Stimulated activated CD4-positive, alpha-beta T cell treated with anti-CD3 and anti-CD28 coated beads, TNF-alpha, amount 100 ng/mL, for 48 hours (primary cell): ENCODE results near the gene SLC3A2.
"Not testable (repeated sequence)": the region's sequence is repeated elsewhere in the genome, so short reads cannot be mapped to it uniquely, and the experiment has no call there.

Experiments
- DNase-seq, 3 donors: peaks; one replicate each; pipeline ENCODE4 v3.0.0-alpha.2; 2020; ENCODE audit warnings: low read depth in 3 of 3

Gene SLC3A2

GRCh38 chr11:62930666-62931065 is 50.0 kb downstream of the SLC3A2 start:
- no peak for DNase-seq

GRCh38 chr11:62931499-62932278 is 51.0 kb downstream of the SLC3A2 start:
- no peak for DNase-seq

- DNase-seq = no peak
These were observed 52.6 kb downstream of the SLC3A2 start for GRCh38 chr11:62933285-62933684.

GRCh38 chr11:62933750-62934495 is 53.2 kb downstream of the SLC3A2 start:
- DNase-seq = no peak

- no peak for DNase-seq
These were observed 53.7 kb downstream of the SLC3A2 start for GRCh38 chr11:62934496-62934785.

GRCh38 chr11:62937528-62937927 is 56.8 kb downstream of the SLC3A2 start:
- not testable (repeated sequence) for DNase-seq
